SJSA1 (cell line): Measurements from ENCODE around the gene GALNT15. TPM values are rescaled to one million over a fixed set of nuclear protein-coding genes. Genes with fewer than 3 reads are reported as not detected.

ENCODE experiments used
- DNase-seq, 2 experiments: peaks; one replicate each; pipeline ENCODE4 v3.0.0-alpha.2; 2015 to 2020; ENCODE audit warnings: low spot score in 2 of 2, low read depth in 1 of 2
- H3K27ac ChIP-seq: fragments of 250-450 bp; sonication (Bioruptor Pico); 2 replicates; pipeline ENCODE4 v1.5.1; 2020; ENCODE audit warnings: mild to moderate bottlenecking, moderate library complexity
- H3K27me3 ChIP-seq: fragments of 250-450 bp; sonication (Bioruptor Pico); replicated peaks from 2 replicates; pipeline ENCODE4 v1.5.1; 2020; ENCODE audit warnings: mild to moderate bottlenecking, moderate library complexity
- H3K36me3 ChIP-seq: fragments of 250-450 bp; sonication (Bioruptor Pico); 2 replicates; pipeline ENCODE4 v1.5.1; 2020; ENCODE audit warnings: mild to moderate bottlenecking
- H3K4me1 ChIP-seq: fragments of 250-450 bp; sonication (Bioruptor Pico); replicated peaks from 2 replicates; pipeline ENCODE4 v1.6.1; 2021; ENCODE audit warnings: mild to moderate bottlenecking
- H3K4me3 ChIP-seq: fragments of 250-450 bp; sonication (Bioruptor Pico); 2 replicates; pipeline ENCODE4 v1.5.1; 2020; ENCODE audit warnings: mild to moderate bottlenecking
- H3K9me3 ChIP-seq: fragments of 250-450 bp; sonication (Bioruptor Pico); replicated peaks from 2 replicates; pipeline ENCODE4 v1.5.1; 2020; ENCODE audit warnings: mild to moderate bottlenecking
- total RNA-seq: library from RNA; depleted of rRNA; stranded (reverse); fragments of >200 nt; shearing (Covaris generic); gene quantifications from 2 replicates; pipeline ENCODE4 v1.2.3, GENCODE V29; 2014

The GALNT15 gene
- total RNA-seq, 1 experiment from 2014 or later = 1.3 TPM

GRCh38 chr3:16231983-16232382, 57.5 kb downstream of the GALNT15 start:
- H3K4me1 ChIP-seq = no peaks in the 10 kb centered on the region
- H3K4me3 ChIP-seq = no peak overlapping the region
- H3K27me3 ChIP-seq = no peaks in the 10 kb centered on the region
- no peak overlapping the region for H3K27ac ChIP-seq
- no peaks in the 10 kb centered on the region for H3K9me3 ChIP-seq
- no peaks in the 10 kb centered on the region for H3K36me3 ChIP-seq
- no peak for DNase-seq

GRCh38 chr3:16233806-16234205, 59.3 kb downstream of the GALNT15 start:
- no peaks in the 10 kb centered on the region for H3K36me3 ChIP-seq

GRCh38 chr3:16234281-16234680, 59.8 kb downstream of the GALNT15 start:
- peaks cover 4% of the 10 kb centered on the region for H3K4me1 ChIP-seq
- H3K4me3 ChIP-seq = no peak overlapping the region
- H3K27ac ChIP-seq = no peak overlapping the region
- no peaks in the 10 kb centered on the region for H3K27me3 ChIP-seq
- H3K36me3 ChIP-seq = no peaks in the 10 kb centered on the region
- H3K9me3 ChIP-seq = no peaks in the 10 kb centered on the region
- DNase-seq = no peak

More at GRCh38 chr3:16233806-16234205, 59.3 kb downstream of the GALNT15 start:
- Histone ChIP-seq H3K9me3 (no peaks in the 10 kb centered on the region), H3K27ac (no peak overlapping the region), H3K4me3 (no peak overlapping the region), H3K4me1 (no peaks in the 10 kb centered on the region), H3K27me3 (no peaks in the 10 kb centered on the region)
- no peak for DNase-seq

- H3K4me3 ChIP-seq = no peak overlapping the region
- H3K4me1 ChIP-seq = peaks cover 17% of the 10 kb centered on the region
- no peaks in the 10 kb centered on the region for H3K27me3 ChIP-seq
- H3K9me3 ChIP-seq = no peaks in the 10 kb centered on the region
- no peak overlapping the region for H3K27ac ChIP-seq
- DNase-seq = no peak
- H3K36me3 ChIP-seq = no peaks in the 10 kb centered on the region
These were observed 61.7 kb downstream of the GALNT15 start for GRCh38 chr3:16236030-16236639.

GRCh38 chr3:16236856-16237393, 62.4 kb downstream of the GALNT15 start:
- Histone ChIP-seq H3K4me1 (peaks cover 17% of the 10 kb centered on the region), H3K36me3 (no peaks in the 10 kb centered on the region), H3K9me3 (no peaks in the 10 kb centered on the region), H3K27ac (no peak overlapping the region), H3K27me3 (no peaks in the 10 kb centered on the region), H3K4me3 (no peak overlapping the region)
- no peak for DNase-seq

- H3K9me3 ChIP-seq = no peaks in the 10 kb centered on the region; the same call in 1 of the 2 replicates
- no peaks in the 10 kb centered on the region for H3K27me3 ChIP-seq
- DNase-seq = no peak
- H3K27ac ChIP-seq = peak overlapping the region; percentile 63
- H3K4me3 ChIP-seq = no peak overlapping the region
- no peaks in the 10 kb centered on the region for H3K36me3 ChIP-seq
- H3K4me1 ChIP-seq = peaks cover 28% of the 10 kb centered on the region
These were observed 64.7 kb downstream of the GALNT15 start for GRCh38 chr3:16239086-16239770.

- peak in 1 of 2 experiments; percentile 25 for DNase-seq
- Histone ChIP-seq H3K27me3 (no peaks in the 10 kb centered on the region), H3K9me3 (no peaks in the 10 kb centered on the region; the same call in 1 of the 2 replicates), H3K4me3 (no peak overlapping the region), H3K36me3 (no peaks in the 10 kb centered on the region), H3K4me1 (peaks cover 33% of the 10 kb centered on the region), H3K27ac (peak overlapping the region; percentile 63)
These were observed 65.3 kb downstream of the GALNT15 start for GRCh38 chr3:16239780-16240179.

GRCh38 chr3:16240229-16241023, 65.9 kb downstream of the GALNT15 start:
- Histone ChIP-seq H3K4me1 (peaks cover 33% of the 10 kb centered on the region), H3K4me3 (no peak overlapping the region), H3K27ac (peak overlapping the region; percentile 63), H3K36me3 (no peaks in the 10 kb centered on the region), H3K9me3 (no peaks in the 10 kb centered on the region; the same call in 1 of the 2 replicates), H3K27me3 (no peaks in the 10 kb centered on the region)
- DNase-seq = no peak

GRCh38 chr3:16241225-16241624, 66.7 kb downstream of the GALNT15 start:
- H3K36me3 ChIP-seq = no peaks in the 10 kb centered on the region
- peaks cover 33% of the 10 kb centered on the region for H3K4me1 ChIP-seq
- no peak overlapping the region for H3K27ac ChIP-seq
- H3K27me3 ChIP-seq = no peaks in the 10 kb centered on the region
- no peaks in the 10 kb centered on the region; the same call in 1 of the 2 replicates for H3K9me3 ChIP-seq
- no peak for DNase-seq
- H3K4me3 ChIP-seq = no peak overlapping the region

GRCh38 chr3:16242177-16242576, 67.7 kb downstream of the GALNT15 start:
- DNase-seq = no peak
- Histone ChIP-seq H3K27me3 (no peaks in the 10 kb centered on the region), H3K4me1 (peaks cover 37% of the 10 kb centered on the region), H3K9me3 (no peaks in the 10 kb centered on the region; the same call in 1 of the 2 replicates), H3K36me3 (no peaks in the 10 kb centered on the region), H3K4me3 (no peak overlapping the region), H3K27ac (no peak overlapping the region)

- peak overlapping the region; percentile 64 for H3K27ac ChIP-seq
- no peaks in the 10 kb centered on the region for H3K27me3 ChIP-seq
- DNase-seq = peak; percentile 53 to 59
These were observed 69.4 kb downstream of the GALNT15 start for GRCh38 chr3:16243706-16244490.

GRCh38 chr3:16245609-16246008, 71.1 kb downstream of the GALNT15 start:
- Histone ChIP-seq H3K4me3 (no peak overlapping the region), H3K36me3 (no peaks in the 10 kb centered on the region), H3K9me3 (no peaks in the 10 kb centered on the region; the same call in 1 of the 2 replicates), H3K27ac (no peak overlapping the region), H3K27me3 (no peaks in the 10 kb centered on the region), H3K4me1 (peaks cover 27% of the 10 kb centered on the region)
- DNase-seq = no peak

More at GRCh38 chr3:16243706-16244490, 69.4 kb downstream of the GALNT15 start:
- Histone ChIP-seq H3K9me3 (no peaks in the 10 kb centered on the region; the same call in 1 of the 2 replicates), H3K36me3 (no peaks in the 10 kb centered on the region), H3K4me1 (peaks cover 44% of the 10 kb centered on the region), H3K4me3 (no peak overlapping the region)
